Keratinocyte (primary cell): ENCODE results near the gene SPATA31D1.
"Not testable (repeated sequence)": the region's sequence is repeated elsewhere in the genome, so short reads cannot be mapped to it uniquely, and the experiment has no call there.

ENCODE experiments used
- CTCF ChIP-seq, 3 experiments: IDR thresholded peaks in 1 of 3; conservative IDR thresholded peaks in 1 of 3; optimal IDR thresholded peaks in 1 of 3; 2 replicates in 2 of 3; 3 replicates in 1 of 3; pipeline versions ENCODE3 to v1.5.1; 2011; ENCODE audit warnings: low read length in 3 of 3, mild to moderate bottlenecking in 3 of 3, moderate library complexity in 2 of 3, control low read depth in 1 of 3, inconsistent platforms in 1 of 3; ENCODE audit not compliant: insufficient read depth in 2 of 3; ENCODE audit errors: extremely low read depth in 1 of 3
- EZH2 ChIP-seq: IDR thresholded peaks from one replicate; pipeline ENCODE4 v1.6.1; 2012; ENCODE audit warnings: inconsistent platforms, mild to moderate bottlenecking, low read length, moderate library complexity

- TF ChIP-seq CTCF (optimal IDR thresholded peaks at IDR 0.05 in 1 of 3, IDR thresholded peaks at IDR 0.05 in 1 of 3, conservative IDR thresholded peaks at IDR 0.05 in 1 of 3; ENCODE audit: extremely low read depth in 1 of 3, insufficient read depth in 2 of 3, low read length in 3 of 3); EZH2: not testable (repeated sequence)
These were observed 39.9 kb upstream of the SPATA31D1 start for GRCh38 chr9:81948650-81949049.
